ENCODE results near the gene KDSR. TPM values are rescaled to one million over a fixed set of nuclear protein-coding genes. Genes with fewer than 3 reads are reported as not detected.

The KDSR gene
- total and polyA plus RNA-seq, 2 donors from 2014 or later = 22.5 to 73.5 TPM

GRCh38 chr18:63291278-63291677, 75.7 kb downstream of the KDSR start:
- Histone ChIP-seq H3K27ac (ENCODE audit: low read depth in 2 of 2, low read length in 2 of 2) (no peak overlapping the region), H3K4me1 (ENCODE audit: control insufficient read depth in 2 of 3, insufficient read depth in 2 of 3, low read depth in 1 of 3, low read length in 3 of 3) (no peaks in the 10 kb centered on the region), H3K4me3 (ENCODE audit: low read length in 3 of 3) (no peak overlapping the region), H3K36me3 (ENCODE audit: control insufficient read depth in 2 of 3, insufficient read depth in 3 of 3, low read length in 3 of 3) (no peaks in the 10 kb centered on the region), H3K9ac (ENCODE audit: low read length in 3 of 3) (no peak overlapping the region), H3K27me3 (ENCODE audit: control insufficient read depth, insufficient read depth, low read length) (no peaks in the 10 kb centered on the region), H3K9me3 (ENCODE audit: control insufficient read depth in 2 of 3, insufficient read depth in 1 of 3, low read length in 3 of 3) (no peaks in the 10 kb centered on the region)
- intact Hi-C loops (cut with DNase I) = no loop called here
- no peak for TF ChIP-seq CTCF (IDR thresholded peaks at IDR 0.05; ENCODE audit: borderline replicate concordance, extremely low read depth, insufficient read depth)
- FAIRE-seq (no peak), DNase-seq (no peak)

- Histone ChIP-seq H3K36me3 (ENCODE audit: control insufficient read depth in 2 of 3, insufficient read depth in 3 of 3, low read length in 3 of 3) (no peaks in the 10 kb centered on the region), H3K4me1 (ENCODE audit: control insufficient read depth in 2 of 3, insufficient read depth in 2 of 3, low read depth in 1 of 3, low read length in 3 of 3) (no peaks in the 10 kb centered on the region), H3K27ac (ENCODE audit: low read depth in 2 of 2, low read length in 2 of 2) (no peak overlapping the region), H3K27me3 (ENCODE audit: control insufficient read depth, insufficient read depth, low read length) (no peaks in the 10 kb centered on the region), H3K9me3 (ENCODE audit: control insufficient read depth in 2 of 3, insufficient read depth in 1 of 3, low read length in 3 of 3) (no peaks in the 10 kb centered on the region), H3K9ac (ENCODE audit: low read length in 3 of 3) (no peak overlapping the region), H3K4me3 (ENCODE audit: low read length in 3 of 3) (no peak overlapping the region)
- intact Hi-C loops (cut with DNase I) = no loop called here
- no peak for DNase-seq
- no peak for FAIRE-seq
- TF ChIP-seq CTCF (IDR thresholded peaks at IDR 0.05; ENCODE audit: borderline replicate concordance, extremely low read depth, insufficient read depth) = no peak
Observed at GRCh38 chr18:63290821-63291200, 76.2 kb downstream of the KDSR start.

- H3K27me3 ChIP-seq (ENCODE audit: control insufficient read depth, insufficient read depth, low read length) = no peaks in the 10 kb centered on the region
- DNase-seq (no peak), FAIRE-seq (no peak)
- no peaks in the 10 kb centered on the region for H3K4me1 ChIP-seq (ENCODE audit: control insufficient read depth in 2 of 3, insufficient read depth in 2 of 3, low read depth in 1 of 3, low read length in 3 of 3)
- TF ChIP-seq CTCF (IDR thresholded peaks at IDR 0.05; ENCODE audit: borderline replicate concordance, extremely low read depth, insufficient read depth) = no peak
- H3K9ac ChIP-seq (ENCODE audit: low read length in 3 of 3) = no peak overlapping the region
- intact Hi-C loops (cut with DNase I) = no loop called here
- H3K27ac ChIP-seq (ENCODE audit: low read depth in 2 of 2, low read length in 2 of 2) = no peak overlapping the region
- H3K9me3 ChIP-seq (ENCODE audit: control insufficient read depth in 2 of 3, insufficient read depth in 1 of 3, low read length in 3 of 3) = no peaks in the 10 kb centered on the region
- no peaks in the 10 kb centered on the region for H3K36me3 ChIP-seq (ENCODE audit: control insufficient read depth in 2 of 3, insufficient read depth in 3 of 3, low read length in 3 of 3)
- no peak overlapping the region for H3K4me3 ChIP-seq (ENCODE audit: low read length in 3 of 3)
Observed at GRCh38 chr18:63290166-63290820, 76.7 kb downstream of the KDSR start.

- Histone ChIP-seq H3K4me1 (ENCODE audit: control insufficient read depth in 2 of 3, insufficient read depth in 2 of 3, low read depth in 1 of 3, low read length in 3 of 3) (no peaks in the 10 kb centered on the region), H3K4me3 (ENCODE audit: low read length in 3 of 3) (no peak overlapping the region), H3K9me3 (ENCODE audit: control insufficient read depth in 2 of 3, insufficient read depth in 1 of 3, low read length in 3 of 3) (no peaks in the 10 kb centered on the region), H3K27ac (ENCODE audit: low read depth in 2 of 2, low read length in 2 of 2) (no peak overlapping the region), H3K36me3 (ENCODE audit: control insufficient read depth in 2 of 3, insufficient read depth in 3 of 3, low read length in 3 of 3) (no peaks in the 10 kb centered on the region), H3K27me3 (ENCODE audit: control insufficient read depth, insufficient read depth, low read length) (no peaks in the 10 kb centered on the region), H3K9ac (ENCODE audit: low read length in 3 of 3) (no peak overlapping the region)
- DNase-seq (no peak), FAIRE-seq (no peak)
- no peak for TF ChIP-seq CTCF (IDR thresholded peaks at IDR 0.05; ENCODE audit: borderline replicate concordance, extremely low read depth, insufficient read depth)
- intact Hi-C loops (cut with DNase I) = no loop called here
Observed at GRCh38 chr18:63288311-63288710, 78.7 kb downstream of the KDSR start.
